Esophagus squamous epithelium (tissue), 5 donors: ENCODE results near the gene ADAM17. TPM values are rescaled to one million over a fixed set of nuclear protein-coding genes. Genes with fewer than 3 reads are reported as not detected.

ENCODE experiments used
- DNase-seq: peaks from one replicate; lab custom pipeline; 2025; lab: John Stamatoyannopoulos, UW
- H3K27ac ChIP-seq, 4 donors: fragments of 200-600 bp; sonication (generic); one replicate each; pipeline ENCODE4 v1.5.1; 2016 to 2019; ENCODE audit warnings: mild to moderate bottlenecking in 1 of 4
- H3K27me3 ChIP-seq, 4 donors: fragments of 200-600 bp; sonication (generic); 1 replicate in 3 of 4; 2 replicates in 1 of 4; pipeline versions ENCODE4 v1.5.1 to v1.6.0; 2017 to 2021; ENCODE audit warnings: antibody characterized with exemption in 1 of 4
- H3K36me3 ChIP-seq, 3 donors: fragments of 200-600 bp; sonication (generic); one replicate each; pipeline ENCODE4 v1.5.1; 2016 to 2019
- H3K4me1 ChIP-seq, 3 donors: fragments of 200-600 bp; sonication (generic); one replicate each; pipeline ENCODE4 v1.5.1; 2017 to 2019
- H3K4me3 ChIP-seq, 4 donors: fragments of 200-600 bp; sonication (generic); 1 replicate in 3 of 4; 2 replicates in 1 of 4; pipeline ENCODE4 v1.5.1; 2016 to 2019; ENCODE audit warnings: mild to moderate bottlenecking in 2 of 4, moderate library complexity in 1 of 4
- H3K9me3 ChIP-seq, 3 donors: fragments of 200-600 bp; sonication (generic); one replicate each; pipeline ENCODE4 v1.5.1; 2016 to 2019
- POLR2A ChIP-seq, 4 donors: fragments of 450-650 bp; IDR thresholded peaks; one replicate each; pipeline ENCODE4 v1.6.1; 2017; ENCODE audit warnings: antibody characterized with exemption in 4 of 4, mild to moderate bottlenecking in 4 of 4, moderate library complexity in 3 of 4
- whole genome bisulfite sequencing, 2 donors: methylation state at CpG; one replicate each; pipeline ENCODE4 v1.1.5; 2018; 5-methylcytosine and 5-hydroxymethylcytosine counted together
- intact Hi-C: fragments of 100-400 bp; cut with DNase I; formaldehyde crosslinking; loops from one replicate; pipeline ENCODE4 v1.15.0; 2022
- total RNA-seq, 4 donors: library from RNA; depleted of rRNA; stranded (reverse); fragments of >200 nt; gene quantifications; one replicate each; pipeline ENCODE4 v1.1.0, GENCODE V29; 2016
- TF ChIP-seq, protein P1 (sequence below), 6 experiments: fragments of 450-650 bp in 4 of 6; fragments of 200-600 bp in 2 of 6; sonication (generic) in 2 of 6; IDR thresholded peaks; one replicate each; pipeline ENCODE4 v1.5.1; 2016 to 2019; ENCODE audit warnings: antibody characterized with exemption in 6 of 6, mild to moderate bottlenecking in 4 of 6, moderate library complexity in 4 of 6
- donor health status: DM: yes; HTN: yes; CAD: no.

ADAM17 gene
- 10 to 100 TPM; 21.5 to 38.9 (median 29.2) TPM for total RNA-seq

DNA sequence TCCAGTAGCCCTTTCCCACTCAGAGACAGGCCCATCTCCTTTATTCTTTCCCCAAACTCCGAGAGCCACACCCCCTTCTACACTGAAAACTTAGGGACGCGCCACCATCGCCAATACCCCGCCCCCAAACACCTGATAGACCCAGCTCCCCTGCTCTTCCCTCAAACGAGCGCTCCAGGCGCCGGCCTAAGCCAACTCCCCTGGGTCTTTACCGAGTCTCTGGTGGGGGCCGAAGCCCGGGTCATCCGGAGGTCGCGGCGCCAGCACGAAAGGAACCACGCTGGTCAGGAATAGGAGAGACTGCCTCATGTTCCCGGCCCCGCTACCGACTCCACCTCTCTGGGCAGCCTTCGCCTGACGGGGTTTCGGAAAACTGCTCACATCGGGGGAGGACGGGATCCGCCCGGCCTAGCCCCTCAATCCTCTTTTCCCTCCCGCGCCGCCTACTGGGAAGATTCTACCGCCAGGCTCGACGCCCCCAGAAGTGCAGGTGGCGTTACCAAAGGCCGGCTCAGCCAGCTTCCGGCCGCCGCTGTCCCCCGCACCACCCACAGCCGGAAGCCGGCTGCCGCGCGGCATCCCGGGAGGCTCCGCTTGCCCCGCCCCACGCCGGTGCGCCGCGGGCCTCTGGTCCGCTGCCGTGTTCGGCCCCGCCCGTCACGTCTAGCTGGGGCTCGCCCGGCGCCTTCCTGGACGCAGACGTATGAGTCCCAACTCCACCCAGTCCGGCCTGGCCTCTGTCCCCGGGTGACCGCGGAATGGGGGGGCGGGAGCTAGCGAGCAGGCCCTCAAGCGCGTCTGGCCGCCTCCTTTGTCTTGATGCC is at the start of gene ADAM17:
Gene ADAM17 (minus strand): TSS at position 534 of the 824 bp plus-strand sequence. CDS start 225 bp downstream, at position 309.
- Histone ChIP-seq H3K4me1 (peaks cover 26 to 67% (median 41%) of the 10 kb centered on the region in 3 donors), H3K27me3 (no peaks in the 10 kb centered on the region), H3K27ac (peak within 1 kb of the TSS; percentile 96 to 100 (median 99)), H3K36me3 (peaks cover 0 to 7% (median 0%) of the 10 kb centered on the region in 3 donors), H3K9me3 (no peaks in the 10 kb centered on the region), H3K4me3 (peak within 1 kb of the TSS; percentile 53 to 97 (median 89))
- intact Hi-C loops, result no loop called here
- 0% methylated on average over 3 to 20 of the region's 73 CpGs for WGBS, 2 donors
- peak in 3 of 4 donors; percentile 80 to 97 (median 91) for TF ChIP-seq POLR2A (IDR thresholded peaks at IDR 0.05)
- TF ChIP-seq, protein P1, sequence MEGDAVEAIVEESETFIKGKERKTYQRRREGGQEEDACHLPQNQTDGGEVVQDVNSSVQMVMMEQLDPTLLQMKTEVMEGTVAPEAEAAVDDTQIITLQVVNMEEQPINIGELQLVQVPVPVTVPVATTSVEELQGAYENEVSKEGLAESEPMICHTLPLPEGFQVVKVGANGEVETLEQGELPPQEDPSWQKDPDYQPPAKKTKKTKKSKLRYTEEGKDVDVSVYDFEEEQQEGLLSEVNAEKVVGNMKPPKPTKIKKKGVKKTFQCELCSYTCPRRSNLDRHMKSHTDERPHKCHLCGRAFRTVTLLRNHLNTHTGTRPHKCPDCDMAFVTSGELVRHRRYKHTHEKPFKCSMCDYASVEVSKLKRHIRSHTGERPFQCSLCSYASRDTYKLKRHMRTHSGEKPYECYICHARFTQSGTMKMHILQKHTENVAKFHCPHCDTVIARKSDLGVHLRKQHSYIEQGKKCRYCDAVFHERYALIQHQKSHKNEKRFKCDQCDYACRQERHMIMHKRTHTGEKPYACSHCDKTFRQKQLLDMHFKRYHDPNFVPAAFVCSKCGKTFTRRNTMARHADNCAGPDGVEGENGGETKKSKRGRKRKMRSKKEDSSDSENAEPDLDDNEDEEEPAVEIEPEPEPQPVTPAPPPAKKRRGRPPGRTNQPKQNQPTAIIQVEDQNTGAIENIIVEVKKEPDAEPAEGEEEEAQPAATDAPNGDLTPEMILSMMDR (IDR thresholded peaks at IDR 0.05), result peak in 5 of 6 experiments; percentile 11 to 82 (median 67)
- peak; percentile 86 for DNase-seq

DNA sequence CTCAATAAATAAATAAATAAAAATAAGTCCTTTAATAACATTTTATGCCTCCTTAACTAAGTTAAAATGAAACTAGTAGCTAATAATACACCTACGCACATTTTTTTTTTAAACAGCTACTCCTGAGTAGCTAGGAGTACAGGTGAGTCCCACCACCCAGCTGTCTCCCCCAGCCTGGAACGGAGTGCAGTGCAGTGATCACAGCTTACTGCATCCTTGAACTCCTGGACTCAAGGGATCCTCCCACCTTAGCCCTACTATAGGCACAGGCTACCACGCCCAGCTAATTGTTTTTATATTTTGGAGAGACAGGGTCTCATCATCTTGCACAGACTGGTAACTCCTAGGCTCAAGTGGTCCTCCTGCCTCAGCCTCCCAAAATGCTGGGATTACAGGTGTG is 46.8 kb upstream of the ADAM17 start:
- no peak for TF ChIP-seq POLR2A (IDR thresholded peaks at IDR 0.05)
- TF ChIP-seq, protein P1 (IDR thresholded peaks at IDR 0.05), result no peak
- H3K36me3 ChIP-seq, result peaks cover 4 to 40% (median 7%) of the 10 kb centered on the region in 3 donors
- no peaks in the 10 kb centered on the region for H3K27me3 ChIP-seq
- H3K4me1 ChIP-seq, result peaks cover 0 to 16% (median under 1%) of the 10 kb centered on the region in 3 donors
- H3K9me3 ChIP-seq, result peaks cover 0 to 20% (median 10%) of the 10 kb centered on the region in 3 donors
- intact Hi-C loops, result no loop called here
- no peak overlapping the region for H3K27ac ChIP-seq
- DNase-seq, result no peak
- no peak overlapping the region for H3K4me3 ChIP-seq
- 88 to 94% methylated on average over 2 to 3 of the region's 3 CpGs for WGBS, 2 donors

DNA sequence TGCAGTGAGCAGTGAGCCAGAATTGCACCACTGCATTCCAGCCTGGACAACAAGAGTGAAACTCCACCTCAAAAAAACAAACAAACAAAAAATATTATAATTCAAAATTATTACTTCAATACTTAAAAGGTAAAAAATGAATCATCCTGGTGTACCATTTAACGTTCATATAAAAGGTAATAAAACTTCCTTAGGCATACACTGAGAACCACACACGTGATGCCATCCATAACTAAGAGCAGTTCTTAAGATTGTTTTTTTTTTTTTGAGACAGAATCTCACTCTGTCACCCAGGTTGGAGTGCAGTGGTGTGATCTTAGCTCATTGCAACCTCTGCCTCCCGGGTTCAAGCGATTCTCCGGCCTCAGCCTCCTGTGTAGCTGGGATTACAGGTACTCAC is 45.8 kb upstream of the ADAM17 start:
- Histone ChIP-seq H3K27me3 (no peaks in the 10 kb centered on the region), H3K4me3 (no peak overlapping the region), H3K4me1 (peaks cover 0 to 12% (median 0%) of the 10 kb centered on the region in 3 donors), H3K9me3 (peaks cover 0 to 20% (median 10%) of the 10 kb centered on the region in 3 donors), H3K36me3 (peaks cover 4 to 40% (median 7%) of the 10 kb centered on the region in 3 donors), H3K27ac (no peak overlapping the region)
- intact Hi-C loops, result no loop called here
- WGBS, 2 donors, result 81 to 93% methylated on average over 5 of the region's 5 CpGs
- no peak for DNase-seq
- TF ChIP-seq, protein P1 (IDR thresholded peaks at IDR 0.05), result no peak
- TF ChIP-seq POLR2A (IDR thresholded peaks at IDR 0.05), result no peak

DNA sequence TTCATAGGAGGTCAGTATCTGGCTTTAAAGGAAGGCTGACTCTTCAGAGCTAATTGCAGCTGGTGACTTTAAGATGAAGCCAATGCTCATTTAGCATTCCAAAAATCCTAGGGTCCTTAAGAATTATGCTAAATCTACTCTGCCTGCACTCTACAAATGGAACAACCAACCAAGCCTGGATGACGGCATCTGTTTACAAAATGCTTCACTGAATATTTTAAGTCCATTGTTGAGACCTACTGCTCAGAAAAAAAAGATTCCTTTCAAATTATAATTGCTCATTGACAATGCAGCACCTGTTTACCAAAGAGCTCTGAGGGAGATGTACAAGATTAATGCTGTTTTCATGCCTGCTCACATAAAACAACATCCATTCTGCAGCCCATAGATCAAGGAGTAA is 43.8 kb upstream of the ADAM17 start:
- Histone ChIP-seq H3K27ac (no peak overlapping the region), H3K36me3 (peaks cover 4 to 40% (median 7%) of the 10 kb centered on the region in 3 donors), H3K27me3 (no peaks in the 10 kb centered on the region), H3K4me3 (no peak overlapping the region), H3K9me3 (peaks cover 0 to 20% (median 10%) of the 10 kb centered on the region in 3 donors), H3K4me1 (peaks cover 0 to 26% (median 14%) of the 10 kb centered on the region in 3 donors)
- DNase-seq, result no peak
- TF ChIP-seq POLR2A (IDR thresholded peaks at IDR 0.05), result no peak
- TF ChIP-seq, protein P1 (IDR thresholded peaks at IDR 0.05), result no peak
- intact Hi-C loops, result no loop called here
- WGBS, 2 donors, result 83 to 86% methylated on average over 1 of the region's 1 CpG
